Loucy (cell line): ENCODE data around the gene WNT4.

Experiments
- H2AFZ ChIP-seq: fragments of 200-600 bp; sonication (generic); 2 replicates; pipeline ENCODE4 v1.6.0; 2016; ENCODE audit warnings: antibody characterized with exemption, mild to moderate bottlenecking, low read length, moderate library complexity
- H3F3A ChIP-seq: fragments of 200-600 bp; 2 replicates; pipeline ENCODE4 v1.6.0; 2016; ENCODE audit warnings: antibody characterized with exemption, low read depth, mild to moderate bottlenecking
- H3K27me3 ChIP-seq: fragments of 200-600 bp; sonication (generic); 2 replicates; pipeline ENCODE4 v1.6.1; 2014; ENCODE audit warnings: low read length, mild to moderate bottlenecking; ENCODE audit not compliant: insufficient read depth, poor library complexity, severe bottlenecking
- H3K36me3 ChIP-seq: fragments of 200-600 bp; sonication (generic); 2 replicates; pipeline ENCODE4 v1.6.1; 2016; ENCODE audit warnings: low read length; ENCODE audit not compliant: insufficient read depth
- H3K4me1 ChIP-seq: fragments of 200-600 bp; sonication (generic); 2 replicates; pipeline ENCODE4 v1.5.1; 2014; ENCODE audit warnings: low read length, mild to moderate bottlenecking; ENCODE audit not compliant: insufficient read depth, poor library complexity, severe bottlenecking
- H3K4me2 ChIP-seq: fragments of 200-600 bp; sonication (generic); 2 replicates; pipeline ENCODE4 v1.6.0; 2014; ENCODE audit warnings: antibody characterized with exemption, low read length, low read depth, mild to moderate bottlenecking; ENCODE audit not compliant: poor library complexity, severe bottlenecking
- H3K4me3 ChIP-seq: fragments of 200-600 bp; sonication (generic); 2 replicates; pipeline ENCODE4 v1.5.1; 2014; ENCODE audit warnings: low read length, mild to moderate bottlenecking, mixed read lengths; ENCODE audit not compliant: poor library complexity, severe bottlenecking
- H3K79me2 ChIP-seq: fragments of 200-600 bp; sonication (generic); 2 replicates; pipeline ENCODE4 v1.6.1; 2014; ENCODE audit warnings: low read length; ENCODE audit not compliant: insufficient read depth
- H3K9ac ChIP-seq: fragments of 200-600 bp; sonication (generic); 2 replicates; pipeline ENCODE4 v1.6.0; 2014; ENCODE audit warnings: mild to moderate bottlenecking, low read depth, low read length, moderate library complexity; ENCODE audit not compliant: poor library complexity, severe bottlenecking
- H3K9me2 ChIP-seq: fragments of 200-600 bp; sonication (generic); replicated peaks from 2 replicates; pipeline ENCODE4 v1.6.1; 2016; ENCODE audit warnings: low read depth, low read length, mixed read lengths
- H3K9me3 ChIP-seq: fragments of 200-600 bp; sonication (generic); 2 replicates; pipeline ENCODE4 v1.6.1; 2014; ENCODE audit warnings: mild to moderate bottlenecking, antibody characterized with exemption, low read length, low read depth; ENCODE audit not compliant: insufficient read depth
- H4K20me1 ChIP-seq: fragments of 200-600 bp; sonication (generic); 2 replicates; pipeline ENCODE4 v1.6.0; 2014; ENCODE audit warnings: antibody characterized with exemption, low read length, mild to moderate bottlenecking; ENCODE audit not compliant: insufficient read depth, poor library complexity, severe bottlenecking
- EZH2phosphoT487 ChIP-seq: fragments of 200-600 bp; IDR thresholded peaks from 2 replicates; pipeline ENCODE4 v1.6.1; 2018; ENCODE audit warnings: antibody characterized with exemption, mild to moderate bottlenecking, moderate library complexity, borderline replicate concordance
- TF ChIP-seq, protein P1 (sequence below): fragments of 200-600 bp; sonication (generic); conservative IDR thresholded peaks from 2 replicates; pipeline ENCODE4 v1.5.1; 2014; ENCODE audit warnings: mild to moderate bottlenecking, antibody characterized with exemption, low read length

WNT4 gene

GRCh38 chr1:22186311-22186710 lies 43.4 kb upstream of the WNT4 start:
- Histone ChIP-seq H3K4me2 (no peak overlapping the region), H4K20me1 (no peaks in the 10 kb centered on the region), H3K36me3 (no peaks in the 10 kb centered on the region), H3K9me2 (no peaks in the 10 kb centered on the region), H3K4me3 (no peak overlapping the region), H3K4me1 (no peaks in the 10 kb centered on the region), H3K79me2 (no peaks in the 10 kb centered on the region), H3K9ac (no peak overlapping the region), H2AFZ (no peak overlapping the region), H3F3A (no peaks in the 10 kb centered on the region), H3K9me3 (no peaks in the 10 kb centered on the region), H3K27me3 (no peaks in the 10 kb centered on the region)
- TF ChIP-seq, protein P1, sequence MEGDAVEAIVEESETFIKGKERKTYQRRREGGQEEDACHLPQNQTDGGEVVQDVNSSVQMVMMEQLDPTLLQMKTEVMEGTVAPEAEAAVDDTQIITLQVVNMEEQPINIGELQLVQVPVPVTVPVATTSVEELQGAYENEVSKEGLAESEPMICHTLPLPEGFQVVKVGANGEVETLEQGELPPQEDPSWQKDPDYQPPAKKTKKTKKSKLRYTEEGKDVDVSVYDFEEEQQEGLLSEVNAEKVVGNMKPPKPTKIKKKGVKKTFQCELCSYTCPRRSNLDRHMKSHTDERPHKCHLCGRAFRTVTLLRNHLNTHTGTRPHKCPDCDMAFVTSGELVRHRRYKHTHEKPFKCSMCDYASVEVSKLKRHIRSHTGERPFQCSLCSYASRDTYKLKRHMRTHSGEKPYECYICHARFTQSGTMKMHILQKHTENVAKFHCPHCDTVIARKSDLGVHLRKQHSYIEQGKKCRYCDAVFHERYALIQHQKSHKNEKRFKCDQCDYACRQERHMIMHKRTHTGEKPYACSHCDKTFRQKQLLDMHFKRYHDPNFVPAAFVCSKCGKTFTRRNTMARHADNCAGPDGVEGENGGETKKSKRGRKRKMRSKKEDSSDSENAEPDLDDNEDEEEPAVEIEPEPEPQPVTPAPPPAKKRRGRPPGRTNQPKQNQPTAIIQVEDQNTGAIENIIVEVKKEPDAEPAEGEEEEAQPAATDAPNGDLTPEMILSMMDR = no peak
- TF ChIP-seq EZH2phosphoT487 = no peak

- no peak overlapping the region for H2AFZ ChIP-seq
- H3K9ac ChIP-seq = no peak overlapping the region
- no peaks in the 10 kb centered on the region for H3K79me2 ChIP-seq
- TF ChIP-seq, protein P1 = no peak
- no peak for TF ChIP-seq EZH2phosphoT487
- H3F3A ChIP-seq = no peaks in the 10 kb centered on the region
- no peaks in the 10 kb centered on the region for H3K9me2 ChIP-seq
- no peaks in the 10 kb centered on the region for H4K20me1 ChIP-seq
- no peak overlapping the region for H3K4me2 ChIP-seq
- no peaks in the 10 kb centered on the region for H3K27me3 ChIP-seq
- H3K4me3 ChIP-seq = no peak overlapping the region
- no peaks in the 10 kb centered on the region for H3K36me3 ChIP-seq
- H3K4me1 ChIP-seq = no peaks in the 10 kb centered on the region
- H3K9me3 ChIP-seq = no peaks in the 10 kb centered on the region
Measured at GRCh38 chr1:22184892-22185612, 42.2 kb upstream of the WNT4 start.

- H3K9me2 ChIP-seq = no peaks in the 10 kb centered on the region
Measured at GRCh38 chr1:22184454-22184853, 41.6 kb upstream of the WNT4 start.

More at GRCh38 chr1:22184454-22184853, 41.6 kb upstream of the WNT4 start:
- H3K4me2 ChIP-seq = no peak overlapping the region
- H3K36me3 ChIP-seq = no peaks in the 10 kb centered on the region
- TF ChIP-seq, protein P1 = no peak
- TF ChIP-seq EZH2phosphoT487 = no peak
- no peak overlapping the region for H3K9ac ChIP-seq
- H2AFZ ChIP-seq = no peak overlapping the region
- no peaks in the 10 kb centered on the region for H3K4me1 ChIP-seq
- no peak overlapping the region for H3K4me3 ChIP-seq
- H3K79me2 ChIP-seq = no peaks in the 10 kb centered on the region
- H3K27me3 ChIP-seq = no peaks in the 10 kb centered on the region
- H4K20me1 ChIP-seq = no peaks in the 10 kb centered on the region
- H3K9me3 ChIP-seq = no peaks in the 10 kb centered on the region
- no peaks in the 10 kb centered on the region for H3F3A ChIP-seq
